ENCODE data around the gene EMID1. TPM values are rescaled to one million over a fixed set of nuclear protein-coding genes. Genes with fewer than 3 reads are reported as not detected.

EMID1 gene
- total and polyA plus RNA-seq, 7 donors = 0.13 to 1.3 (median 0.58) TPM

GRCh38 chr22:29207243-29207550 lies 1.5 kb downstream of the EMID1 start:
- Histone ChIP-seq H3K27ac (no peak overlapping the region), H3K4me3 (no peak overlapping the region), H3K36me3 (ENCODE audit: insufficient read depth in 1 of 2, low read depth in 1 of 2) (no peaks in the 10 kb centered on the region), H3K9me3 (no peaks in the 10 kb centered on the region), H3K4me1 (no peaks in the 10 kb centered on the region), H3K27me3 (ENCODE audit: insufficient read depth in 3 of 3, low read length in 2 of 3) (peaks cover 0 to 16% (median 9%) of the 10 kb centered on the region in 3 donors)
- no peak for DNase-seq
- ATAC-seq = no peak
- TF ChIP-seq, protein P1, sequence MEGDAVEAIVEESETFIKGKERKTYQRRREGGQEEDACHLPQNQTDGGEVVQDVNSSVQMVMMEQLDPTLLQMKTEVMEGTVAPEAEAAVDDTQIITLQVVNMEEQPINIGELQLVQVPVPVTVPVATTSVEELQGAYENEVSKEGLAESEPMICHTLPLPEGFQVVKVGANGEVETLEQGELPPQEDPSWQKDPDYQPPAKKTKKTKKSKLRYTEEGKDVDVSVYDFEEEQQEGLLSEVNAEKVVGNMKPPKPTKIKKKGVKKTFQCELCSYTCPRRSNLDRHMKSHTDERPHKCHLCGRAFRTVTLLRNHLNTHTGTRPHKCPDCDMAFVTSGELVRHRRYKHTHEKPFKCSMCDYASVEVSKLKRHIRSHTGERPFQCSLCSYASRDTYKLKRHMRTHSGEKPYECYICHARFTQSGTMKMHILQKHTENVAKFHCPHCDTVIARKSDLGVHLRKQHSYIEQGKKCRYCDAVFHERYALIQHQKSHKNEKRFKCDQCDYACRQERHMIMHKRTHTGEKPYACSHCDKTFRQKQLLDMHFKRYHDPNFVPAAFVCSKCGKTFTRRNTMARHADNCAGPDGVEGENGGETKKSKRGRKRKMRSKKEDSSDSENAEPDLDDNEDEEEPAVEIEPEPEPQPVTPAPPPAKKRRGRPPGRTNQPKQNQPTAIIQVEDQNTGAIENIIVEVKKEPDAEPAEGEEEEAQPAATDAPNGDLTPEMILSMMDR (IDR thresholded peaks at IDR 0.05) = no peak
- intact Hi-C loops (cut with DNase I) = no loop called here
- WGBS, 3 donors = 92 to 93% (median 93%) methylated on average over 5 of the region's 5 CpGs

GRCh38 chr22:29207562-29208501 lies 2.1 kb downstream of the EMID1 start:
- intact Hi-C loops (cut with DNase I) = no loop called here
- no peak overlapping the region for H3K4me3 ChIP-seq
- no peaks in the 10 kb centered on the region for H3K4me1 ChIP-seq
- no peak overlapping the region for H3K27ac ChIP-seq
- TF ChIP-seq, protein P1 (IDR thresholded peaks at IDR 0.05) = no peak
- WGBS, 3 donors = 75 to 78% (median 75%) methylated on average over 11 of the region's 11 CpGs
- ATAC-seq (no peak), DNase-seq (no peak)
- H3K36me3 ChIP-seq (ENCODE audit: insufficient read depth in 1 of 2, low read depth in 1 of 2) = no peaks in the 10 kb centered on the region
- peaks cover 0 to 16% (median 9%) of the 10 kb centered on the region in 3 donors for H3K27me3 ChIP-seq (ENCODE audit: insufficient read depth in 3 of 3, low read length in 2 of 3)
- no peaks in the 10 kb centered on the region for H3K9me3 ChIP-seq

GRCh38 chr22:29208502-29208862 lies 2.8 kb downstream of the EMID1 start:
- Histone ChIP-seq H3K27ac (no peak overlapping the region), H3K27me3 (ENCODE audit: insufficient read depth in 3 of 3, low read length in 2 of 3) (peaks cover 0 to 16% (median 9%) of the 10 kb centered on the region in 3 donors), H3K9me3 (no peaks in the 10 kb centered on the region), H3K4me1 (no peaks in the 10 kb centered on the region), H3K36me3 (ENCODE audit: insufficient read depth in 1 of 2, low read depth in 1 of 2) (no peaks in the 10 kb centered on the region), H3K4me3 (no peak overlapping the region)
- TF ChIP-seq, protein P1 (IDR thresholded peaks at IDR 0.05) = no peak
- ATAC-seq (no peak), DNase-seq (no peak)
- 92 to 98% (median 93%) methylated on average over 4 of the region's 4 CpGs for WGBS, 3 donors
- intact Hi-C loops (cut with DNase I) = no loop called here

DNA sequence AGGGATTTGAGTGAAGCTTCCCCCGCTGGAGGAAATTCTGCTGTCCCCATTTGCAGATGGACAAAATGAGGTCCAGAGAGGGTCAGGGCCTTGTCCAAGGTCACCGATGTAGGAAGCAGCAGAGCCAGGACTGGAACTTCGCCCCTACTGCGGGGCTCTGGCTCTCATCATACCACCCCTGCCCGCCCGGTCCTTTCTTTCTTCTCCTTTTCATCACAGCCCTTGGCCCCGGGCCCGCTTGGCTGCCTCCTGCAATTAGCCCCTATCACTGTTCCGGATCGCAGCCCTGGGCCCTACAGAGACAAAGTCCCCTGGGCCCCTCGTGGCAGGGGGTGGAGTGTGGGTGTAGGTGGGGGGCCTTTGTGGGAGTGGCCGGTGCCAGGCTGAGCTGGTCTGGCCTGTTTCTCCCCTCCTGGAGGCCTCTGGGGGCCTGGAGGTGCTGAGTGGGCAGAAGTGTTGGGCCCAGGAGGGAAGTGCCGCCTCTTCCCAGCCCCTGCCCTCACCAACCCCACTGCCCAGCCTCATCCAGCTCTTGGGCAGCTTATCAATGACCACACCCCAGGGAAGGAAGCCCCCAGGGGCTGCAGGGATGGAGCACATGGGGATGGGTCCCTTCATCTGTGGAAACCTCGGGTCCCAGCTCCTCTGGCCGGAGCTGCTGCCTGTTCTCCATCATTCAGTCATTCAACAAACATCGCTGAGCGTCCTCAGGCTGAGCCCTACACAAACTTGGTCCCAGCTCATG lies 3.4 kb downstream of the EMID1 start:
- DNase-seq = peak in 1 of 2 donors; percentile 70
- Histone ChIP-seq H3K4me1 (no peaks in the 10 kb centered on the region), H3K9me3 (no peaks in the 10 kb centered on the region), H3K36me3 (ENCODE audit: insufficient read depth in 1 of 2, low read depth in 1 of 2) (no peaks in the 10 kb centered on the region), H3K4me3 (no peak overlapping the region), H3K27ac (no peak overlapping the region), H3K27me3 (ENCODE audit: insufficient read depth in 3 of 3, low read length in 2 of 3) (peaks cover 0 to 16% (median 9%) of the 10 kb centered on the region in 3 donors)
- WGBS, 3 donors = 79 to 84% (median 81%) methylated on average over 17 of the region's 17 CpGs
- TF ChIP-seq, protein P1 (IDR thresholded peaks at IDR 0.05) = no peak
- ATAC-seq = no peak
- intact Hi-C loops (cut with DNase I) = no loop called here

Measured in psoas muscle (tissue), 8 donors.